SK-N-SH (cell line): Measurements from ENCODE around the gene NWD2. TPM values are rescaled to one million over a fixed set of nuclear protein-coding genes. Genes with fewer than 3 reads are reported as not detected.

Experiments used
- CTCF ChIA-PET: fragments of 300-600, 350-600 bp; formaldehyde crosslinking; extraction: SDS; loops from one replicate; lab custom pipeline; 2021; lab: Yijun Ruan, JAX
- POLR2A ChIA-PET: fragments of 350-600 bp; sonication (Branson Sonifier 250); formaldehyde crosslinking; extraction: SDS; loops from one replicate; lab custom pipeline; 2020; ENCODE audit warnings: antibody characterized with exemption, inconsistent platforms; lab: Yijun Ruan, JAX
- DNase-seq: peaks from one replicate; pipeline ENCODE4 v3.0.0; 2012
- H2AFZ ChIP-seq: fragments of 200-600 bp; sonication (generic); 2 replicates; pipeline ENCODE4 v1.8.1; 2016; ENCODE audit warnings: antibody characterized with exemption, mild to moderate bottlenecking, low read depth
- H3F3A ChIP-seq: fragments of 200-600 bp; sonication (generic); replicated peaks from 2 replicates; pipeline ENCODE3; 2016; ENCODE audit warnings: antibody characterized with exemption, mild to moderate bottlenecking; ENCODE audit not compliant: insufficient read depth
- H3K27ac ChIP-seq, 2 experiments: fragments of 200-500 bp in 1 of 2; fragments of 200-600 bp in 1 of 2; sonication (Bioruptor generic) in 1 of 2; sonication (generic), shearing (Covaris generic) in 1 of 2; 2 replicates each; pipeline versions ENCODE4 v1.5.1 to v1.6.1; 2014 to 2016; ENCODE audit warnings: low read depth in 2 of 2, inconsistent platforms in 1 of 2, low read length in 1 of 2, mild to moderate bottlenecking in 1 of 2, mixed read lengths in 1 of 2
- H3K27me3 ChIP-seq: fragments of 200-600 bp; sonication (generic), shearing (Covaris generic); 2 replicates; pipeline ENCODE4 v1.6.1; 2016; ENCODE audit warnings: mixed run types; ENCODE audit not compliant: insufficient read depth
- H3K36me3 ChIP-seq, 2 experiments: fragments of 200-500 bp in 1 of 2; fragments of 200-600 bp in 1 of 2; sonication (Bioruptor generic) in 1 of 2; sonication (generic) in 1 of 2; replicated peaks in 1 of 2; 2 replicates each; pipeline versions ENCODE3 to v1.5.1; 2014 to 2016; ENCODE audit warnings: low read length in 1 of 2, mild to moderate bottlenecking in 1 of 2; ENCODE audit not compliant: insufficient read depth in 2 of 2, control insufficient read depth in 1 of 2
- H3K4me1 ChIP-seq, 2 experiments: fragments of 200-500 bp in 1 of 2; fragments of 200-600 bp in 1 of 2; sonication (Bioruptor generic) in 1 of 2; sonication (generic), shearing (Covaris generic) in 1 of 2; 2 replicates each; pipeline versions ENCODE4 v1.5.1 to v1.6.1; 2014 to 2016; ENCODE audit warnings: low read depth in 1 of 2, low read length in 1 of 2, mixed run types in 1 of 2; ENCODE audit not compliant: insufficient read depth in 2 of 2, control insufficient read depth in 1 of 2
- H3K4me2 ChIP-seq: fragments of 200-600 bp; sonication (generic), shearing (Covaris generic); 2 replicates; pipeline ENCODE4 v1.6.1; 2017; ENCODE audit warnings: mixed run types
- H3K4me3 ChIP-seq, 2 experiments: fragments of 200-500 bp in 1 of 2; fragments of 200-600 bp in 1 of 2; sonication (Bioruptor generic) in 1 of 2; sonication (generic), shearing (Covaris generic) in 1 of 2; 2 replicates each; pipeline versions ENCODE4 v1.5.1 to v1.8.1; 2014 to 2016; ENCODE audit warnings: low read depth in 2 of 2, inconsistent platforms in 1 of 2, low read length in 1 of 2, mild to moderate bottlenecking in 1 of 2, mixed read lengths in 1 of 2, moderate library complexity in 1 of 2
- H3K79me2 ChIP-seq: fragments of 200-600 bp; sonication (generic); 2 replicates; pipeline ENCODE4 v1.8.1; 2017; ENCODE audit warnings: mild to moderate bottlenecking; ENCODE audit not compliant: insufficient read depth
- H3K9ac ChIP-seq: fragments of 200-600 bp; sonication (generic); 2 replicates; pipeline ENCODE4 v1.6.1; 2017; ENCODE audit warnings: mixed run types
- H3K9me2 ChIP-seq: fragments of 200-600 bp; sonication (generic); 2 replicates; pipeline ENCODE4 v1.6.1; 2017; ENCODE audit warnings: mixed run types
- H3K9me3 ChIP-seq: fragments of 200-600 bp; sonication (generic); 2 replicates; pipeline ENCODE4 v1.6.1; 2017; ENCODE audit warnings: mixed run types, mild to moderate bottlenecking, moderate library complexity
- H4K20me1 ChIP-seq: fragments of 200-600 bp; sonication (generic); 2 replicates; pipeline ENCODE4 v1.6.1; 2017; ENCODE audit warnings: mild to moderate bottlenecking, mixed run types; ENCODE audit not compliant: insufficient read depth
- ELF1 ChIP-seq: IDR thresholded peaks from 2 replicates; pipeline ENCODE4 v1.4.0; 2012
- EP300 ChIP-seq, 2 experiments: IDR thresholded peaks; 2 replicates each; pipeline versions ENCODE4 v1.4.0 to v1.6.1; 2012; ENCODE audit warnings: borderline replicate concordance in 1 of 2, low read depth in 1 of 2, low read length in 1 of 2
- EZH2phosphoT487 ChIP-seq: fragments of 200-600 bp; sonication (generic); IDR thresholded peaks from 2 replicates; pipeline ENCODE4 v1.6.1; 2017; ENCODE audit warnings: low read depth, mixed run types, mild to moderate bottlenecking, antibody characterized with exemption, moderate library complexity, borderline replicate concordance
- FOXJ3 ChIP-seq: sonication (generic); formaldehyde crosslinking; IDR thresholded peaks from 2 replicates; pipeline ENCODE4 v1.5.1; 2020; ENCODE audit warnings: mild to moderate bottlenecking, missing genetic modification reagents
- GABPA ChIP-seq: IDR thresholded peaks from 2 replicates; pipeline ENCODE4 v1.4.0; 2012; ENCODE audit warnings: low read depth, mild to moderate bottlenecking
- IRF3 ChIP-seq: fragments of 150-350 bp; IDR thresholded peaks from 2 replicates; pipeline ENCODE4 v1.6.1; 2016; ENCODE audit warnings: mild to moderate bottlenecking, low read depth, low read length
- JUND ChIP-seq: IDR thresholded peaks from 2 replicates; pipeline ENCODE4 v1.4.0; 2012
- MAX ChIP-seq: IDR thresholded peaks from 2 replicates; pipeline ENCODE4 v1.4.0; 2012; ENCODE audit warnings: low read depth
- NFIC ChIP-seq: IDR thresholded peaks from 2 replicates; pipeline ENCODE4 v1.4.0; 2012; ENCODE audit warnings: borderline replicate concordance
- NRF1 ChIP-seq: IDR thresholded peaks from 2 replicates; pipeline ENCODE4 v1.6.1; 2012; ENCODE audit warnings: low read depth, mild to moderate bottlenecking, low read length
- RAD21 ChIP-seq: IDR thresholded peaks from 2 replicates; pipeline ENCODE4 v1.6.1; 2012; ENCODE audit warnings: mild to moderate bottlenecking, low read length
- RCOR1 ChIP-seq: fragments of 150-350 bp; IDR thresholded peaks from 2 replicates; pipeline ENCODE4 v1.6.1; 2017; ENCODE audit warnings: antibody characterized with exemption, low read length
- RFX5 ChIP-seq: IDR thresholded peaks from 2 replicates; pipeline ENCODE4 v1.6.1; 2012; ENCODE audit warnings: mild to moderate bottlenecking, improper control_type of control experiment, low read length
- RXRA ChIP-seq: IDR thresholded peaks from 2 replicates; pipeline ENCODE4 v1.4.0; 2012; ENCODE audit warnings: low read depth, mild to moderate bottlenecking, borderline replicate concordance
- WGBS: methylation state at CpG from one replicate; pipeline ENCODE4 v1.1.6; 2017; ENCODE audit warnings: low lambda C conversion rate; 5-methylcytosine and 5-hydroxymethylcytosine counted together
- polyA plus RNA-seq, 3 experiments: library from polyadenylated mRNA; depleted of rRNA; stranded (reverse); fragments of >200 nt; gene quantifications; 2 replicates each; pipeline ENCODE4 v1.2.3, GENCODE V29; 2012

The NWD2 gene
- polyA plus RNA-seq, 1 of the 3 experiments (the other 2 are of a cell fraction), result not detected

GRCh38 chr4:37370052-37370451 lies 125.5 kb downstream of the NWD2 start:
- Histone ChIP-seq H3K4me1 (no peaks in the 10 kb centered on the region), H3K27ac (no peak overlapping the region), H2AFZ (no peak overlapping the region), H3K9me2 (no peaks in the 10 kb centered on the region), H3K36me3 (no peaks in the 10 kb centered on the region), H3F3A (no peaks in the 10 kb centered on the region), H4K20me1 (no peaks in the 10 kb centered on the region), H3K9ac (no peak overlapping the region), H3K9me3 (no peaks in the 10 kb centered on the region), H3K79me2 (no peaks in the 10 kb centered on the region), H3K4me3 (no peak overlapping the region), H3K4me2 (no peak overlapping the region), H3K27me3 (no peaks in the 10 kb centered on the region)
- no peak for TF ChIP-seq RAD21
- TF ChIP-seq JUND, result no peak
- no peak for TF ChIP-seq MAX
- no peak for TF ChIP-seq FOXJ3 (CRISPR knock-in tag)
- no peak for TF ChIP-seq NRF1
- TF ChIP-seq IRF3, result no peak
- DNase-seq, result no peak
- POLR2A ChIA-PET, result no interaction called here
- 8% methylated on average over 2 of the region's 2 CpGs for WGBS
- CTCF ChIA-PET, result interaction anchor here (2.5 kb wide), 1 partner anchor 20 kb away, joined by 9 read pairs; no protein-coding TSS in a partner anchor

DNA sequence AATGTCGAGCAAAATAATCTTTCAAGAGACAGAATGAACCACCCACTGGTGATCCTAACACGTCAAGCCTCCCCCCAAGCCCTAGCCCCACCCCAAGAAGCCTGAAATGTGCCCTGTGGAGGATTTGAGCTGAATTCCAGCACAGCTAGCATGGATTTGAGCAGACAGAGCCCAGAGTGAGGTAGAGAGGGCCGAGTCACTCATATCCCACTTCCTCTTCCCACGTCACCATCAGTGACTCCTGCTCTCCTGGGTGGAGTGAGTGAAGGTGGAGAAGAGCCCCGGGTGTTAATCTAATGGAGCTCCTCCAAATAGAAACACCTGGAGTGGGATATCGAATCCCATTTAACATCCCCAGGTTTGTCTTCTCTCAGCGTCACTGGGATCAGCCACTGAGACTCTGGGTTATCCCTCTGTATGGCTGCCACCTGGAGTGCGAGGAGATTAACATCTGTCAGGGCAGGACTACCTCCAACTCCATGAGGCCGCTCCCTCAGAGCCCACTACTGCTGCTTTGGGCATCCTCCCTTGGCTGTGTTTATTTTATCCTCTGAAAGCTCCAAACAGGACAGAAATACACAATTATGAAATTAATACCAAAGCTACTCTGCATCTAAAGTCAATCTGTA lies 136.6 kb downstream of the NWD2 start:
- H2AFZ ChIP-seq, result no peak overlapping the region
- peaks cover 8% of the 10 kb centered on the region; the same call in 1 of the 2 replicates for H3K27me3 ChIP-seq
- no peaks in the 10 kb centered on the region for H3K9me2 ChIP-seq
- no peak overlapping the region for H3K4me3 ChIP-seq
- H3K27ac ChIP-seq, result no peak overlapping the region
- POLR2A ChIA-PET, result no interaction called here
- H3K4me1 ChIP-seq, result no peaks in the 10 kb centered on the region
- H3K9ac ChIP-seq, result no peak overlapping the region
- WGBS, result under 1% methylated on average over 7 of the region's 9 CpGs
- no peaks in the 10 kb centered on the region for H3K9me3 ChIP-seq
- H3K4me2 ChIP-seq, result no peak overlapping the region
- no peak for TF ChIP-seq RCOR1
- TF ChIP-seq MAX, result no peak
- TF ChIP-seq NFIC, result no peak
- TF ChIP-seq GABPA, result no peak
- TF ChIP-seq ELF1, result no peak
- no peak for TF ChIP-seq EP300 (IDR thresholded peaks at IDR 0.05; ENCODE audit: borderline replicate concordance in 1 of 2, low read depth in 1 of 2, low read length in 1 of 2)
- no peak for TF ChIP-seq RAD21
- no peak for TF ChIP-seq RXRA
- no peak for TF ChIP-seq EZH2phosphoT487
- no peak for TF ChIP-seq RFX5
- no peaks in the 10 kb centered on the region for H4K20me1 ChIP-seq
- no peaks in the 10 kb centered on the region for H3K36me3 ChIP-seq
- no peaks in the 10 kb centered on the region for H3F3A ChIP-seq
- CTCF ChIA-PET, result interaction anchor here (1.3 kb wide), 1 partner anchor 8 kb away, joined by 5 read pairs; no protein-coding TSS in a partner anchor
- no peaks in the 10 kb centered on the region for H3K79me2 ChIP-seq
- no peak for DNase-seq
